HG03460 (cell line): ENCODE measurements around the gene NNT.
"Not testable (repeated sequence)": the region's sequence is repeated elsewhere in the genome, so short reads cannot be mapped to it uniquely, and the experiment has no call there.

Source experiments
- ATAC-seq: cut with Tn5 transposase; IDR thresholded peaks from one replicate; pipeline ENCODE4 v1.9.1; 2021; ENCODE audit not compliant: unreplicated experiment

NNT gene

DNA sequence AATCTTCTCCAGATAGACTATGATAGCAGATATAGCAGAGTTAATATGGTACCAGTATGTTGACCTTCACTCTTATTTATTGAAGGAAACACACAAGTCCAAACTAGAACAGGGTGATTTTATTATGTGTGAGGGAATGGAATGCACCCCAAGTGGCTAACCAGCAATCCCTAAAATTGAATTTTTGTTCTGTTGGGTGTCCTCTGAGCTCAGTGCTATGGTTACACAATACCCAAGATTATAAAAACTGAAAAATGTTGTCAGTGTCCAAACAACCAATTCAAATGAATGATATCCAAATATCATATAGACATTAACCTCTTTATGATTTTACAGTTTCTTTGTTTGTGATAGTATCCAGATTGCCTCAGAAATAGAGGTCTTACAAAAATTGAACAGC, 60.9 kb downstream of the NNT start:
- no peak for ATAC-seq

DNA sequence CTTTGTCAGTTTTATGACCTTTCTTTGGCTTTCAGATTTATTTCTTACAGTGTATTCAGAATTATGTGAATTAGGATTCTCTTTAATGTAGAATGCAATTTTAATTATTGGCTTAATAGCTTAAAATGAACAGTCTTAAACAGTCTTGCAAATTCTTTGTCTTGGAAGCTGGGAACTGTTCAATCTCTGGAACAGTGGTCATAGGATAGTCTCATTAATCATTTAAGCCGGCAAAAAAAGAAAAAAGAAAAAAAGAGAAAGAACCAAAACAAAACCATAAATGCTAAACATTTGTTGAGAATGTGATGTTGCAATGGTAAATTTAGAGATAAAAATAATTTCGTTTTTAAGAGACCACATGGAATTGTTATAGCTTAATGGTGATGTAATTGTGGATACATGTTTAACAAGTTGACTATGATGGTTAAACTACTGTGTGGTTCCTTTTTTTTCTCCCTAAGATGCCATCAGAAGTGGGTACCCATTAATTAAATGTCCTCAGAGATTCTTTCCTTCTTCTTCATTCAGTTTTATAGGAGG, 61.6 kb downstream of the NNT start:
- no peak for ATAC-seq

- ATAC-seq, result not testable (repeated sequence)
These were observed 62.8 kb downstream of the NNT start for GRCh38 chr5:43665749-43666148.

DNA sequence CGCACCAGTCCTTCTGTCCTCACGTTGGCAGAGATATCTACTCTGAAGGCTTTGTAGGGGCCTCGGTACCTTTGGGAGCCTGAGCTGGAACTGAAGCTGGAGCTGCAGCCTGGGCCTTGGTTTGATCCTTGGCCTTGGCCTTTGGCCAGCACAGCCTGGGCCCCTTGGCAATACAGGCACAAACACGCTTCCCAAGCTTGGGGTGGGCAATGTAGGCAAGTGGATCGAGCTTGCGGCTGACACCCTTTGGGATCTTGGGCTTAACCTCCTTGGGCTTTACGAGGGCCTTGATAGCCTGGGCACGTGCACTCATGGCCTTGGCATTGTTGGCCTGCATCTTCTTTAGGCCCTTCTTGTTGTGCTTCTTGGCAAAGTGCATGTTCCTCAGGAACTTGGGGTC, 63.7 kb downstream of the NNT start:
- ATAC-seq, result not testable (repeated sequence)

DNA sequence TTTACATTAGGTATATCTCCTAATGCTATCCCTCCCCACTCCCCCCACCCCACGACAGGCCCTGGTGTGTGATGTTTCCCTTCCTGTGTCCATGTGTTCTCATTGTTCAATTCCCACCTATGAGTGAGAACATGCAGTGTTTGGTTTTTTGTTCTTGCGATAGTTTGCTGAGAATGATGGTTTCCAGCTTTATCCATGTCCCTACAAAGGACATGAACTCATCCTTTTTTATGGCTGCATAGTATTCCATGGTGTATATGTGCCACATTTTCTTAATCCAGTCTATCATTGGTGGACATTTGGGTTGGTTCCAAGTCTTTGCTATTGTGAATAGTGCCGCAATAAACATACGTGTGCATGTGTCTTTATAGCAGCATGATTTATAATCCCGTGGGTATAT, 64.4 kb downstream of the NNT start:
- ATAC-seq, result not testable (repeated sequence)

GRCh38 chr5:43674536-43674935, 71.6 kb downstream of the NNT start:
- no peak for ATAC-seq

DNA sequence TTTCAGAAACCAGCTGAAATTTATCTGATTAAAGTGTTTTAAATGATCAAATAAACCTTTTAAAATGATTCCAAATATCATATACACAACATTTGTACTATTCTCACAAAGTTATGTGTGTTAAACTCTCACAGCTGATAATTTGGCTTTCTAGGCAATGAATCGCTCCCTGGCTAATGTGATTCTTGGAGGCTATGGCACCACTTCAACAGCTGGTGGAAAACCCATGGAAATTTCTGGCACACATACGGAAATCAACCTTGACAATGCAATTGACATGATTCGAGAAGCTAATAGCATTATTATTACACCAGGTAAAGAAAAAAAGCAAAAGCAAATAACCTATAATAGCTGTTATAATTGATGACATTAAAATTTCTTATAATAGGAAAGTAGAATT, 72.4 kb downstream of the NNT start:
- ATAC-seq, result no peak

GRCh38 chr5:43676083-43676840, 73.3 kb downstream of the NNT start:
- no peak for ATAC-seq

DNA sequence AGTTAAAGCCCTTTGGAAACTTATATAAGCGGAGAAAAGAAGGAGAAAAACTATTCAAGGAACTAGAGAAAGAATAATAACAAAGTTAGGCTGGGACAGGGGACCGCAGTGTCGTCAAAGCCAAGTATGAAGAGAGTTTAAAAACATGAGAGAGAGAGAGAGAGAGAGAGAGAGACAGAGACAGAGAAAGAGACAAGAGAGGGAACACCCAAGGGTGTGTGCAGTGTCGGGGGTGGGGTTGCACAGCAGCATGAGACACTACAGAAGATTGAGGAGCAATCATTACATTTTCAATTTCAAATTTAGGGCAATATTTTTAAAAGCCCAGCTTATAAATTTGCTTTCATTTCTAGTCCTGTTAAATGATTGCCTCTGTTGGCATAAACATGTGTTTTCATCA, 74.3 kb downstream of the NNT start:
- ATAC-seq, result no peak

DNA sequence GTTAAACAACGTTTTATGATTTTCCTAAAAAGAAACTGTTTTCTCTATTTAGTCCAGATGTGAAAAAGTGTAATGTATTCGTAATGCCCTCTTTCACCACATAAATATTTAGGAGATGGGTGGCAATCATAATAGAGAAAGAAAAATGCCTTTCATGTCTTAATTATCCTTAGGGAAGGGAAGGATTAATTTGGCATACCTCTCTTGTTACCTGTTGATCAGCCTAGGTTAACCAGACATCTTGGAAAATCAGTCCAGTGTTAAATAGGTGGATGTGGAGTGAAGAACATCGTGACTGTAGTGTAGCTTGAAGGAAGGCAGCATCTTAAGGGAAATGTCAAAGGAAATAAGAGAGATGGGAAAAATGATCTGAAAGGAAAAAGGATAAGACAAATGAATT, 76.2 kb downstream of the NNT start:
- ATAC-seq, result no peak

DNA sequence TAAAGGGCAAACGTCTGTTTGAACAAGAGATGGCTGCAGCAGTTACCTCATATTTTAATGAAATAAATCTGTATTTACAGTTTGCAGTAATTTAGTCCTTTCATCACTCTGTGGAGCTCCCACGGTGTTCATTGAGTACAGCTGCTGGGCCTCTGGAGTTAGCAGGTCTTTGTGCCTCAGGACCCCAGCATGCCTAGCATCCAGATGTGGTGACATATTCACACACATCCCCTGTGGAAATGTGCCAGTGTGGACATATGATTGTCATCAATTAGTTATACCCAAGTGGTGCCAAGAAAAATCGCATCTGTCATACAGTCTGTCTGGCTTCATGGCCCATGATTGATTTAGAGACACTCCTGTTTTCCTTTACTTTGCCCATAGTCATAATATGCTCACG, 77.3 kb downstream of the NNT start:
- no peak for ATAC-seq

GRCh38 chr5:43683884-43684471, 81.0 kb downstream of the NNT start:
- ATAC-seq, result no peak

DNA sequence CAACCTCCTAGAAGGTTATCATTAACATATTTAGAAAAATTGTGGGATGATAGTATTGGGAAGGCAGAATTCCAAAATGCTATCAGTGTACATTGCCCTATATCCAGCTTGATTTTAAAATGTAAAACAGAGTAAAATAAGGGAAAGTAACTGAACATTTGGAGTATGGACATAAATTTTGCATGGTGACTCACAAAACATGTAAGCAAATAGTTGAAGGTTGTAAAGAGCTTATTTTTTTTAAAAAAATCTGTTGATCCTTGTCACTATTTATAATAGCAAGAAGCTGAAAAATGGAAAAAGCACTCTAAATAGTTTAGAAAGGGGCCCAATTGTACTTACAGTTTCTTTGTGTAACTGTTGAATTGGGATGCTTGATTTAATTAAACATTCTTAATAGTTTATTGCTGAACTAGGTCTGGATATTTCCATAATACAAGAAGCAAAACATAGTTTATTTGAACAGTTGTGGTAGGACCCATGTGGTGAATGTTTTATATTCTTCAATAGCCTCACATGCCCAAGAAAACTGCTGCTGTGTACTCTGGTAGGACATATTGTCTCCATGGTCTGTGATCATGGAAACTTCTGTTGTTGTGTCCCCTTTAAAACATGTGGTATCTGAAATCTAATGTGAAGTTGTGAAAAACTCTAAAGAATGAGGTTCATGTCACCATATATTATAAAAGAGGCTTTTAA, 82.4 kb downstream of the NNT start:
- ATAC-seq, result no peak

DNA sequence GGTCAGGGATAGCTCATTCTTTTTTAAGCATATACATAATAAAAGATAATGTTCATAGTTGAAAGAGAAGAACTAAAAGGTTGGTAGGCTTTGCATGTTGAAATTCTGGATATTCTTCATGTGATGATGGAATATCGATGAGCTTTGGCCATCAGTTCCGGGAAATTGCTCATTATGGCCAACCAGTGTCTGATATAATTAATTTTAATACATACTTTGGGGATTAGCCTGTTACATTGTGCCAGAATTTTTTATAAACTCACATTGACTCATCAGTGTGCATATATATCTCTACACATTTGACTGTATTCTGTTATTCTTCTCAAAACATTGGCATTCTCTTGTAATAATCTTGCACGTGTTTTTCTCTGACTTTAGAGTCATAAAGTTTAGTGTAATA, 84.3 kb downstream of the NNT start:
- no peak for ATAC-seq

DNA sequence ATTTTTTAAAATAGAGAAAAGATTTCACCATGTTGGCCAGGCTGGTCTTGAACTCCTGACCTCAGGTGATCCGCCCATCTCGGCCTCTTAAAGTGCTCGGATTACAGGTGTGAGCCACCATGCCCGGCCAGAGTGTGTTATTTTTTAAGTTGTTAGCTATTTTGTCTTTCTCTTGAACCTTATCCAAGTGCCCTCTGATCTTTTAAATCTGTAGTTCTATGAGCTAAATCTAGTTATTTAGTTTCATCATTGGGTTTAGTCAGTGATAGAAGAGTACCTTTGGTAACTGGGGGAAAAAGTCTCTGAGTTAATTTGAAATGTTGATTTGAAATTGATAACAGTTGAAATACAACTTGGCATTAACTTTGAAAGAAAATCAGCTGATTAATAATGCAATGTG, 88.3 kb downstream of the NNT start:
- no peak for ATAC-seq

DNA sequence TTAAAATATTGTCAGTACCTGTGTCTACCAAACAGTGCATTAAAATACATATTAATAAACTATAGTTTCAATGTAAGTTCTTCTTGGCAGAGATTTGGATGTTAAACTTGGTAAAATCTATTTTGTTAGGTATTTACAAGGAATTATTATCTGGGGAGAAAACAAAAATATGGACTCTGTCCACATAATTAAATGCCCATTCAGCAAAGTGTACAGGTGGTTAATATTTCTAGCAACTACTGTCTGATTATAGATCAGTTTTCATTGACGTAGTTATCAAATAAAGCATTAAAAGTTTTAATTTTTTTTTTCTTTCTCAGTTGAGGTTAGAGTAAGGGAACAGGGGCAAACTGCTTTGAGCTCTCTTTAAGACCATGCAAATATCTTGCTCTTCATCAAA, 88.9 kb downstream of the NNT start:
- no peak for ATAC-seq

DNA sequence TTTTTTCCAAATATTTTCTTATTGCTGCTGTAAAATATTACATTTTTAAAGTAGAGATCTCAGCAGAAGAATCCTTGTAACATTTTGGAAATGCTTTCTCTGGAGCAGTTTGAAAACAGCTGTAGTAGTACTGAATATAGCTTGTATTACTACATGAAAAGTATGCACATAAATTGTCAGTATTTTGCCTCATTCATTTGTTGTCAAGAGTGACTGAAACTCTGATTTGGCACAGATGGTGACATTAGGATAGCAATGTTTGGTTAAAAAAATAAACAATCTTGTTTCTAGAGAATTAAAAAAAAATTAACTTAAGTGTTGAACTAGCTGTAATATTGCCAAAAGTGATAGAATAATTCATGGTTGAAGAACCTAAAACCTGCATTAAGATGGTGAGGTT, 90.4 kb downstream of the NNT start:
- no peak for ATAC-seq

DNA sequence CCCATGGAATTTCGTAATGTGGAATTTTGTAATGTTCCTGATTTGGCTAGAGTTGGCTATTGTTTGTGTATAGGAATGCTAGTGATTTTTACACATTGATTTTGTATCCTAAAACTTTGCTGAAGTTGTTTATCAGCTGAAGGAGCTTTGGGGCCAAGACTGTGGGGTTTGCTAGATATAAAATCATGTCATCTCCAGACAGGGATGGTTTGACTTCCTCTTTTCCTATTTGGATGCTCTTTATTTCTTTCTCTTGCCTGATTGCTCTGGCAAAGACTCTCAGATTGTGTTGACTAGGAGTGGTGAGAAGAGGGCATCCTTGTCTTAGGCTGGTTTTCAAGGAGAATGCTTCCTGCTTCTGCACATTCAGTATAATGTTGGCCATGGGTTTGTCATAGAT, 91.0 kb downstream of the NNT start:
- ATAC-seq, result no peak

- ATAC-seq, result not testable (repeated sequence)
These were observed 93.5 kb downstream of the NNT start for GRCh38 chr5:43696444-43696843.

DNA sequence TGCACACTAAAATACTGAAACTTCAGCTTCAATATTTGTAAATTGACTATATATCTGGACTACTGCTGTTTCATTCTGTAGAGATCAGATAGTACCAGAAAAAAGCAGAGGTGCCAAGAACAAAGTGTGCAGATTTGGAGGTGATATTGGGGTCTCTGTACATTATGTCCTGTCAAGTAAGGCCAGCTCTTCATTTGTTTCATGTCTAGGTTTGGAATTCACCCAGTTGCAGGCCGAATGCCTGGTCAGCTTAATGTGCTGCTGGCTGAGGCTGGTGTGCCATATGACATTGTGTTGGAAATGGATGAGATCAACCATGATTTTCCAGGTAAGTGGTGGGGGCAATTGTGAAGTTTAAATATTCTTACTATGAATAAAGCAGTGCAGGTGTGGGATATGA, 96.9 kb downstream of the NNT start:
- ATAC-seq, result no peak

GRCh38 chr5:43700601-43701000, 97.6 kb downstream of the NNT start:
- no peak for ATAC-seq

DNA sequence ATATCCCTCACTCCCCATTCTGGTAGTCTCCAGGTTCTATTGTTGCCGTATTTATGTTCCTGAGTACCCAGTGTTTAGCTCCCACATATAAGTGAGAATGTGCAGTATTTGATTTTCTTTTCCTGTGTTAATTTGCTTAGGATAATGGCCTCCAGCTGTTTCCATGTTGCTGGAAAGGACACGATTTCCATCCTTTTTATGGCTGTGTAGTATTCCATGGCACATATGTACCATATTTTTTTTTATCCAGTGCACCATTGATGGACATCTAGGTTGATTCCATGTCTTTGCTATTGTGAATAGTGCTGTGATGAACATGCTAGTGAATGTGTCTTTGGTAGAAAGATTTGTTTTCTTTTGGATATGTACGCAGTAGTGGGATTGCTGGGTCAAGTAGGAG, 98.2 kb downstream of the NNT start:
- no peak for ATAC-seq
